GM12878 (cell line): ENCODE results near the gene TK1. TPM values are rescaled to one million over a fixed set of nuclear protein-coding genes. Genes with fewer than 3 reads are reported as not detected.

Source experiments
- BHLHE40 ChIP-seq, 2 experiments: fragments of 450-650 bp in 1 of 2; IDR thresholded peaks; 2 replicates each; pipeline ENCODE4 v1.6.1; 2011 to 2017; ENCODE audit warnings: low read depth in 2 of 2, borderline replicate concordance in 1 of 2, improper control_type of control experiment in 1 of 2, low read length in 1 of 2, mild to moderate bottlenecking in 1 of 2
- BRCA1 ChIP-seq: IDR thresholded peaks from 2 replicates; pipeline ENCODE4 v1.6.1; 2011; ENCODE audit warnings: low read depth, low read length, improper control_type of control experiment
- JUND ChIP-seq: IDR thresholded peaks from 2 replicates; pipeline ENCODE4 v1.6.1; 2012; ENCODE audit warnings: low read depth, mild to moderate bottlenecking, low read length, improper control_type of control experiment, moderate library complexity
- NRF1 ChIP-seq: conservative IDR thresholded peaks from 2 replicates; pipeline ENCODE4 v1.6.1; 2011; ENCODE audit warnings: mild to moderate bottlenecking, low read depth, low read length, improper control_type of control experiment
- PKNOX1 ChIP-seq: fragments of 450-650 bp; IDR thresholded peaks from 2 replicates; pipeline ENCODE4 v1.6.1; 2016; ENCODE audit warnings: mild to moderate bottlenecking
- RB1 ChIP-seq: fragments of 450-650 bp; formaldehyde crosslinking; IDR thresholded peaks from 2 replicates; pipeline ENCODE4 v1.6.1; 2017; ENCODE audit warnings: mild to moderate bottlenecking, borderline replicate concordance
- RFX5 ChIP-seq: IDR thresholded peaks from 2 replicates; pipeline ENCODE4 v1.6.1; 2011; ENCODE audit warnings: low read depth, low read length, improper control_type of control experiment
- SPI1 ChIP-seq: IDR thresholded peaks from 2 replicates; pipeline ENCODE4 v1.6.1; 2011; ENCODE audit warnings: low read depth, mild to moderate bottlenecking, low read length, moderate library complexity, borderline replicate concordance; ENCODE audit not compliant: insufficient read depth
- SREBF2 ChIP-seq: IDR thresholded peaks from 2 replicates; pipeline ENCODE4 v1.6.1; 2012; ENCODE audit warnings: mild to moderate bottlenecking, low read length
- SRF ChIP-seq, 2 experiments: IDR thresholded peaks; 2 replicates each; pipeline ENCODE4 v1.6.1; 2011; ENCODE audit warnings: low read depth in 2 of 2, low read length in 2 of 2, mild to moderate bottlenecking in 1 of 2, moderate library complexity in 1 of 2
- STAT1 ChIP-seq: fragments of 450-650 bp; conservative IDR thresholded peaks from 2 replicates; pipeline ENCODE4 v1.6.1; 2014; ENCODE audit warnings: antibody characterized with exemption, mild to moderate bottlenecking
- TCF7 ChIP-seq: IDR thresholded peaks from 2 replicates; pipeline ENCODE4 v1.6.1; 2014; ENCODE audit warnings: antibody characterized with exemption, borderline replicate concordance
- ZBED1 ChIP-seq: IDR thresholded peaks from 2 replicates; pipeline ENCODE4 v1.6.1; 2016; ENCODE audit warnings: borderline replicate concordance
- ZBTB11 ChIP-seq: fragments of 450-650 bp; formaldehyde crosslinking; IDR thresholded peaks from 2 replicates; pipeline ENCODE4 v1.5.0; 2022; ENCODE audit warnings: mild to moderate bottlenecking, missing genetic modification characterization
- ZNF384 ChIP-seq: IDR thresholded peaks from 2 replicates; pipeline ENCODE4 v1.6.1; 2012; ENCODE audit warnings: low read depth, mild to moderate bottlenecking, low read length, improper control_type of control experiment, borderline replicate concordance
- polyA plus RNA-seq, 11 experiments: library from polyadenylated mRNA; depleted of rRNA in 4 of 11; unstranded in 6 of 11; stranded (reverse) in 5 of 11; fragments of >200 nt; fragmentation: Nextera tagmentation in 4 of 11; fragmentation: Illumina TruSeq in 1 of 11; extraction: Ambion mirVana in 4 of 11; extraction: Trizol in 1 of 11; gene quantifications; 1 replicate in 1 of 11; 2 replicates in 10 of 11; pipeline versions ENCODE4 v1.2.1 to v1.2.3, GENCODE V29; 2011 to 2016; ENCODE audit warnings: inconsistent platforms in 2 of 11, missing spikeins in 2 of 11, low read depth in 1 of 11
- total RNA-seq, 4 experiments: library from RNA; depleted of rRNA in 3 of 4; stranded (reverse); fragments of >200 nt in 3 of 4; fragmentation: Illumina TruSeq in 1 of 4; extraction: Trizol in 1 of 4; gene quantifications; 2 replicates each; pipeline versions ENCODE4 v1.2.1 to v1.2.3, GENCODE V29; 2013 to 2021
- TF ChIP-seq, protein P1 (sequence below): fragments of 150-350 bp; IDR thresholded peaks from 2 replicates; pipeline ENCODE4 v1.6.1; 2014; ENCODE audit warnings: mild to moderate bottlenecking, low read depth, low read length
- TF ChIP-seq, protein P2 (sequence below): IDR thresholded peaks from 2 replicates; pipeline ENCODE4 v1.6.1; 2012; ENCODE audit warnings: low read depth, low read length, improper control_type of control experiment
- TF ChIP-seq, protein P3 (sequence below): IDR thresholded peaks from 2 replicates; pipeline ENCODE4 v1.6.1; 2012; ENCODE audit warnings: low read depth, low read length, improper control_type of control experiment
- TF ChIP-seq, protein P4 (sequence below): IDR thresholded peaks from 2 replicates; pipeline ENCODE4 v1.6.1; 2011; ENCODE audit warnings: mild to moderate bottlenecking, low read depth, low read length, moderate library complexity; ENCODE audit not compliant: insufficient replicate concordance

Gene TK1
- total and polyA plus RNA-seq, 10 of the 15 experiments (the other 5 are each of a cell fraction or from before 2014, with no cell fraction given) = 4.6 to 175 (median 77.9) TPM

GRCh38 chr17:78159575-78160158 lies 27.2 kb downstream of the TK1 start (continued):
- peak; percentile 10; the same call in 1 of the 2 replicates for TF ChIP-seq SPI1
- TF ChIP-seq SREBF2 = no peak
- peak in 1 of 2 experiments; percentile 50; a peak in 2 of 4 replicates for TF ChIP-seq BHLHE40 (IDR thresholded peaks at IDR 0.05; ENCODE audit: borderline replicate concordance in 1 of 2, low read depth in 2 of 2, low read length in 1 of 2)
- no peak for TF ChIP-seq PKNOX1
- TF ChIP-seq ZBED1 = peak; percentile 56
- no peak for TF ChIP-seq RB1
- TF ChIP-seq BRCA1 = no peak
- TF ChIP-seq JUND = peak; percentile 39; the same call in 1 of the 2 replicates
- TF ChIP-seq ZNF384 = no peak
- peak in 1 of 2 experiments; percentile 65; a peak in 1 of 4 replicates for TF ChIP-seq SRF (IDR thresholded peaks at IDR 0.05; ENCODE audit: low read depth in 2 of 2, low read length in 2 of 2)
- TF ChIP-seq, protein P1, sequence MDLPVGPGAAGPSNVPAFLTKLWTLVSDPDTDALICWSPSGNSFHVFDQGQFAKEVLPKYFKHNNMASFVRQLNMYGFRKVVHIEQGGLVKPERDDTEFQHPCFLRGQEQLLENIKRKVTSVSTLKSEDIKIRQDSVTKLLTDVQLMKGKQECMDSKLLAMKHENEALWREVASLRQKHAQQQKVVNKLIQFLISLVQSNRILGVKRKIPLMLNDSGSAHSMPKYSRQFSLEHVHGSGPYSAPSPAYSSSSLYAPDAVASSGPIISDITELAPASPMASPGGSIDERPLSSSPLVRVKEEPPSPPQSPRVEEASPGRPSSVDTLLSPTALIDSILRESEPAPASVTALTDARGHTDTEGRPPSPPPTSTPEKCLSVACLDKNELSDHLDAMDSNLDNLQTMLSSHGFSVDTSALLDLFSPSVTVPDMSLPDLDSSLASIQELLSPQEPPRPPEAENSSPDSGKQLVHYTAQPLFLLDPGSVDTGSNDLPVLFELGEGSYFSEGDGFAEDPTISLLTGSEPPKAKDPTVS = no peak
- no peak for TF ChIP-seq RFX5
- no peak for TF ChIP-seq TCF7
- TF ChIP-seq, protein P2, sequence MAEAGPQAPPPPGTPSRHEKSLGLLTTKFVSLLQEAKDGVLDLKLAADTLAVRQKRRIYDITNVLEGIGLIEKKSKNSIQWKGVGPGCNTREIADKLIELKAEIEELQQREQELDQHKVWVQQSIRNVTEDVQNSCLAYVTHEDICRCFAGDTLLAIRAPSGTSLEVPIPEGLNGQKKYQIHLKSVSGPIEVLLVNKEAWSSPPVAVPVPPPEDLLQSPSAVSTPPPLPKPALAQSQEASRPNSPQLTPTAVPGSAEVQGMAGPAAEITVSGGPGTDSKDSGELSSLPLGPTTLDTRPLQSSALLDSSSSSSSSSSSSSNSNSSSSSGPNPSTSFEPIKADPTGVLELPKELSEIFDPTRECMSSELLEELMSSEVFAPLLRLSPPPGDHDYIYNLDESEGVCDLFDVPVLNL = no peak
- TF ChIP-seq NRF1 = no peak
- TF ChIP-seq, protein P3, sequence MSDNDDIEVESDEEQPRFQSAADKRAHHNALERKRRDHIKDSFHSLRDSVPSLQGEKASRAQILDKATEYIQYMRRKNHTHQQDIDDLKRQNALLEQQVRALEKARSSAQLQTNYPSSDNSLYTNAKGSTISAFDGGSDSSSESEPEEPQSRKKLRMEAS = no peak
- TF ChIP-seq, protein P4, sequence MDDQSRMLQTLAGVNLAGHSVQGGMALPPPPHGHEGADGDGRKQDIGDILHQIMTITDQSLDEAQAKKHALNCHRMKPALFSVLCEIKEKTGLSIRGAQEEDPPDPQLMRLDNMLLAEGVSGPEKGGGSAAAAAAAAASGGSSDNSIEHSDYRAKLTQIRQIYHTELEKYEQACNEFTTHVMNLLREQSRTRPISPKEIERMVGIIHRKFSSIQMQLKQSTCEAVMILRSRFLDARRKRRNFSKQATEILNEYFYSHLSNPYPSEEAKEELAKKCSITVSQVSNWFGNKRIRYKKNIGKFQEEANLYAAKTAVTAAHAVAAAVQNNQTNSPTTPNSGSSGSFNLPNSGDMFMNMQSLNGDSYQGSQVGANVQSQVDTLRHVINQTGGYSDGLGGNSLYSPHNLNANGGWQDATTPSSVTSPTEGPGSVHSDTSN = no peak
- TF ChIP-seq STAT1 = no peak
- TF ChIP-seq ZBTB11 = no peak
